Daoy (cell line): ENCODE results near the gene FGGY. TPM values are rescaled to one million over a fixed set of nuclear protein-coding genes. Genes with fewer than 3 reads are reported as not detected.
A peak's percentile ranks its signal among the peaks of the same experiment; 100 is the strongest.
"Not testable (repeated sequence)": the region's sequence is repeated elsewhere in the genome, so short reads cannot be mapped to it uniquely, and the experiment has no call there.

Experiments
- DNase-seq: peaks from one replicate; pipeline ENCODE4 v3.0.0-alpha.2; 2015; ENCODE audit warnings: low read depth
- total RNA-seq: library from RNA; depleted of rRNA; stranded (reverse); fragments of >200 nt; shearing (Covaris generic); gene quantifications from 2 replicates; pipeline ENCODE4 v1.2.3, GENCODE V29; 2014

The FGGY gene
- total RNA-seq, 1 experiment from 2014 or later, result 15.7 TPM

DNA sequence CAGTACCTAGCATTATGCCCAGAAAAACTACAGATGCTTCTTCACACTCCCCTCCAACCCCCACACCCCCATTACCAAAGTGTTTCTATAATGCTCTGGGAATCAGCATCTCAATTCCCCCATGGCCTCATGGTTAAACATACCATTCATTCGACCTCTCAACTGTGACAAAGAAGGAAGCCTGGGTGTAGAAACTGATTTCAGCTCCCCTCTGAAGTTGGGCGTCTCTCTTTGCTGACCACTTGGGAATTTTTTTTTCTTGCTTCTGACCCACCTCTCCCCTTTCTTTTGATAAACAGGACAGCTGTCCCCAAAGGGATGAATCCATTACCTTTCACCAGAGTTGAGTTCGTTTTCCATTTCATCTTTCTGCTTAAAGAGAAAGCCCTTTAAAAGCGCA is 401.5 kb downstream of the FGGY start:
- DNase-seq, result no peak

- DNase-seq, result peak; percentile 48
Observed at GRCh38 chr1:59699227-59699847, 402.4 kb downstream of the FGGY start.

GRCh38 chr1:59701376-59701775 is 404.5 kb downstream of the FGGY start:
- DNase-seq, result no peak

DNA sequence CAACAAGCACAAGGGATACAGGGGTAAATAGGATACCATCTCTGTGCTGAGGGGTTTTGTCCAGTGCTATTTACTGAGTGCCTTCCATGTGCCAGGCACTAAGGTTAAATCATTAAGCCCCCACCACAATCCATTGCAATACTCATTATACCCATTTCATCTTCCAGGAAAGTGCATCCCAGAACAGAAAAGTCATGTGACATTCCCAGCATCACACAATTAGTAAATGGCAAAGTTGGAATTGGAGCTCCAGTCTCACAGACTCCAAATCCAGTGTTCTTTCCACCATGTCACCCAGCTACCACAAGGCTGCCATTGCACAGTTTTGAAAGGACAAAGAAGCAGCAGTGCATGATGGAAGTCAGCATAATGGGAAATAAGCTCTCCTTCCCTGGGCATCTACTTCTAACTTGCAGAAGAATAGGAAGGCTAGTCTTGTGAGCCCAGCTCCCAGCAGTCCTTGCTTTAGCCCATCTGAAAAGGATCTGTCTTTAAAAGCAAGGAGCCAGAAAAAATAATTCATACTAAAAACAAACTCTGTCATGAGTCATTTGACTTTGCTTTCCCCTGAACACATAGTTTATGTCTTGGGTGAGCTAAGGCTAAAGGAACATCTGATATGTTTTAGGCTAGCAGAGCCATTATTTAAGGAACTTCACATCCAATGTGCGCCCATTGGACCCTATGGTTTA is 406.5 kb downstream of the FGGY start:
- peak; percentile 28 for DNase-seq

DNA sequence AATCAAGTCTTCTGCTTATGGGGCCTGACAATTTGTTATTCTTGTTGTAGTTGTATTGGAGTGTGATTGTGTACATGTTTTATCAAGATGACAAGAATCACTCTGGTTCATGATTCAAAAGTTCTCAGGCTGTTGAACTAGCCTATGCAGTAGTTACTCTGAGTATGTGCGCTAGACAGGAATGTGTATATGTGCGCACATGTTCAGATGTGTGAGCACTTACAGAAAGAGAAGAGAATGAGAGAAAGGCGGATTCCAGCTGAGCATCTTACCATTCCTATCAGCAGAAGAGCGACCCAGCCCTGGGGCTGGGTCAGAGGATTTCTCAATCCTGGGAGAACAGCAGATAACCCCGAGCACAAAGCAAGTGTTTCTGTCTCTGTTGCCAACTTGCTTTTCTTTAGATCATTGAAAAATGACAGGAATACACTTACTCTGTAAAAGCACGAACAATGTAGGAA is 407.1 kb downstream of the FGGY start:
- no peak for DNase-seq

- DNase-seq, result no peak
Observed at GRCh38 chr1:59704716-59705115, 407.8 kb downstream of the FGGY start.

DNA sequence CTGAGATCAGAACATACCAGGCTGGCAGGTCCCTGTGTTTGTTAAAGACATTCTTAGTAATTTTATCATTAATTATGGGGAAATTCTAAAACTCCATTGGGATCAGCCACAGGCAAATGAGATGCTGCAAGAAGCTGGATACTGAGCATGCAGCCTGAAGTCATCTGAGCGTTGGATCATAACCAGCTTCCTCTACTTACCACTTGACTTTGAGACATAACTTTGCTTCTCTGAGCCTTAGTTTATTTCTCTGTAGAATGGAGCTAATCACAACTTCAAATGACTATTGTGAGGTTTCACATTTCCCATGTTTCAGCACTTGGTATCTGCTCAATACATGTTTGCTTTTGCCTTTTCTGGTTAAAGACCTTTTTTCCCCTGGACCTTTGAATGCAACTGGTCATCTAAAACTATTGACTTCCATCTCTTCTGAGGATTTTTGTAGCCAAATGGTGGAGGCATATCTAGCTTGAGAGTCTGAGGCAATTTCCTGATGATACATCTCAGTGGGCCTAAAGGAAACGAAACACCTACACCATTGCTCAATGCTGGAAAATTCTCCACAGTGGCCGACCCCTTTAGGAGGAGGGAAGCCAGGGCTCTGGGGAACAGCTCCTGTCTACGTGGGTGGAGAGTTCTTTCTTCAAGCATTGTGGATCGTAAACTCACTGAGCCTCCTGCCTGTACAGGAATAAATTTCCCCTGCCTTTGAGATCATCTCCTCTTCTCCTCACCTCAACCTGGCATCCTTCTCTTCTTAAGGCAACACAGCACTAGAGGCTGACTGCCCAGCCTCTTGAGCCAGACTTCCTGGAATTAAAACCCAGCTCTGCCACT is 408.8 kb downstream of the FGGY start:
- DNase-seq, result peak; percentile 49

- no peak for DNase-seq
Observed at GRCh38 chr1:59706303-59706599, 409.4 kb downstream of the FGGY start.

- DNase-seq, result peak; percentile 87
Observed at GRCh38 chr1:59707178-59707791, 410.4 kb downstream of the FGGY start.

DNA sequence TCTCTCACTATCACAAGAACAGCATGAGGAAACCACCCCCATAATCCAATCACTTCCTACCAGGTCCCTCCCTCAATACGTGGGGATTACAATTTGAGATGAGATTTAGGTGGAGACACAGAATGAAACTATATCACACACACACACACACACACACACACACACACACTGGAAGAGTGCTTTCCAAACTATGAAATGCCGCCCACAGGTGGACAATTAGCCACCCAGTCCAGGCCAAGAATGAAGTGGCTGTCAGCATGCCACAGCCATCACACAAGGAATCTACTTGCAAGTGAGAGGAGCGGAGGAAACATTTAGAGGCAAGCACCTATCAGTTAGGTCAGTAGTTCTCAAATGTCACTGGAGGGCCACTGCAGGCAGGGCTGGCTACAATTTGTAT is 412.4 kb downstream of the FGGY start:
- no peak for DNase-seq

DNA sequence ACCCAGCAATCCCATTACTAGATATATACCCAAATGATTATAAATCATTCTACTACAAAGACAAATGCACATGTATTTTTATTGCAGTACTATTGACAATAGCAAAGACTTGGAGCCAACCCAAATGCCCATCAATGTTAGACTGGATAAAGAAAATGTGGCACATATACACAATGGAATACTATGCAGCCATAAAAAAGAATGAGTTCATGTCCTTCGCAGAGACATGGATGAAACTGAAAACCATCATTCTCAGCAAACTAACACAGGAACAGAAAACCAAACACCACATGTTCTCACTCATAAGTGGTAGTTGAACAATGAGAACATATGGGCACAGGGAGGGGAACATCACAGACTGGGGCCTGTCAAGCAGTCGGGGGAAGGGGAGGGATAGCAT is 414.0 kb downstream of the FGGY start:
- not testable (repeated sequence) for DNase-seq

- no peak for DNase-seq
Observed at GRCh38 chr1:59714219-59714618, 417.3 kb downstream of the FGGY start.

DNA sequence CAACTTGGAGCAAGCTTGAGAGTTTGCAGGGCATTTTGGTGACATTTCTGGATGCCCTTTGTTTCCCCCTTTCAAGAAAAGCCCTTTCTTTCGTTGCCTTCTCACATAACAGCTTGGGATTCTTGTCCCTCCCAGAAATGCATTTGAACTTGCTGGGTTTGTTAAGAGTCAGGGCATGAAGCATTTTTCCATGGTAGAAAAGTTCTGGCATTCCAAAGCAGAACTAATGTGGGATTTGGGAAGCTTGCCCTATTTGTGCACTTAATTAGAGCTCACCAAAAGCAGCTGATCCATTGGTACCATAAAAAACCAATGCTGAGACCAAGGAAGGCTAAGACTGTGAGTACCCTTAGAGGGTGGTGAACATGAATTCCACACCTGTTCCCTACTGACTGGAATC is 418.1 kb downstream of the FGGY start:
- DNase-seq, result no peak

- DNase-seq, result no peak
Observed at GRCh38 chr1:59716832-59717231, 419.9 kb downstream of the FGGY start.

GRCh38 chr1:59718064-59718988 is 421.4 kb downstream of the FGGY start:
- DNase-seq, result no peak

- DNase-seq, result no peak
Observed at GRCh38 chr1:59718989-59719360, 422.1 kb downstream of the FGGY start.

GRCh38 chr1:59720326-59721115 is 423.6 kb downstream of the FGGY start:
- DNase-seq, result no peak

- DNase-seq, result peak; percentile 28
Observed at GRCh38 chr1:59730302-59730701, 433.4 kb downstream of the FGGY start.

DNA sequence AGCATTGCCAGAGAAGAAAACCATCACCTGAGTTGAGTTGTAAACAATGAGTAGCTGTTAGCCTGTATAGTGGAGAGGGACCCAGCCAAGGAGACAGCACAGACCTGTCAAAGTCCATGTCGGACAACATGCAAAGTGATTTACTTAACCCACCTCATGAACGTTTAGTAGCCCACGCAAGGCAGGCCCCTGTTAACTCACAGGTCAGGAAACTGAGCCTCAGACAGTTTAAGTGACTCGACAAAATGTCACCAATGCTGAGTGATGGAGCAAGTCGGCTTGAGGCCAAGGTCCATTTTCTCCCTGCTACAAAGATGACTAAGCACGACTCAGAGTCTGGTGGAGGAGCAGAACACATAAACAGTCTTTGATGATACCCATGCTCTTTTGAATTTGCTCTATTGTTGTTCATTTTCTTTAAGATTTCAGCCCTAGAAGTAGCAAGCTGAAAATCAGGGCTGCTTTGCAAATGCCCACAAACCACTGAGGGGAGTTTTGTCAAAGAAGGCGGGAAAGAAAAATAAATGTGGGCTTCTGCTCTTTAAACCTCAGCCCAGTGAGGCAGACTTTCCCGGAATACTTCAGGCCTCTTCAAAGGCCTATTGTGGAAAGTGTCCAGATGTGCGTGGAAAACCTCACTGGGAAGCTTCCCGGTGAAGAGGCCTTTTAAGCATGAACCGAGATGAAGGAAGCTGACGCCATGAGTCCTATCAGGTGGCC is 434.0 kb downstream of the FGGY start:
- DNase-seq, result peak; percentile 95

- no peak for DNase-seq
Observed at GRCh38 chr1:59731591-59731990, 434.7 kb downstream of the FGGY start.
